HCT116 (cell line): Measurements from ENCODE around the gene OSBPL1A. TPM values are rescaled to one million over a fixed set of nuclear protein-coding genes. Genes with fewer than 3 reads are reported as not detected.

Experiments used
- ATAC-seq: fragments of 200-7000 bp; cut with Tn5 transposase; 2 replicates; pipeline ENCODE4 v1.9.1; 2020; ENCODE audit warnings: mild to moderate bottlenecking, moderate library complexity
- BruUV-seq: library from RNA; stranded (reverse); fragments of 400-500 nt; replicated peaks from 2 replicates; lab custom pipeline; 2021; lab: Mats Ljungman, UMichigan
- CTCF ChIA-PET: fragments of 300-600 bp; sonication (Branson Sonifier 250); formaldehyde crosslinking; loops from one replicate; lab custom pipeline; 2021; ENCODE audit warnings: antibody characterized with exemption; lab: Charles Lee
- POLR2A ChIA-PET: fragments of 300-600, 350-600 bp; sonication (Branson Sonifier 250); formaldehyde crosslinking; loops from one replicate; lab custom pipeline; 2021; ENCODE audit warnings: antibody characterized with exemption; lab: Charles Lee
- RAD21 ChIA-PET, 2 experiments: fragments of 300-600 bp; sonication (Branson Sonifier 250); formaldehyde crosslinking; loops; one replicate each; lab custom pipeline; 2023; ENCODE audit warnings: low total read pairs in 2 of 2; ENCODE audit not compliant: uncharacterized antibody in 2 of 2, unreplicated experiment in 2 of 2, low non-redundant PET in 1 of 2; lab: Charles Lee
- DNase-seq: peaks from one replicate; pipeline ENCODE4 v3.0.0-alpha.2; 2010; ENCODE audit warnings: low read depth, low spot score
- H2AFZ ChIP-seq: fragments of 200-600 bp; shearing (Covaris generic), sonication (generic); 2 replicates; pipeline ENCODE4 v1.6.1; 2017; ENCODE audit warnings: low read depth, mixed run types, mixed read lengths, antibody characterized with exemption, low read length; ENCODE audit not compliant: poor library complexity, severe bottlenecking
- H3K27ac ChIP-seq: 2 replicates; pipeline ENCODE4 v1.5.1; 2012; ENCODE audit warnings: low read depth, low read length
- H3K27me3 ChIP-seq: fragments of 200-600 bp; sonication (generic); 2 replicates; pipeline ENCODE4 v1.6.1; 2016; ENCODE audit warnings: mixed run types, low read length, mixed read lengths; ENCODE audit not compliant: insufficient read depth
- H3K36me3 ChIP-seq, 2 experiments: fragments of 200-500 bp in 1 of 2; fragments of 200-600 bp in 1 of 2; sonication (Bioruptor generic) in 1 of 2; sonication (generic) in 1 of 2; 2 replicates each; pipeline versions ENCODE4 v1.5.1 to v1.6.1; 2014 to 2016; ENCODE audit warnings: low read length in 2 of 2, inconsistent platforms in 1 of 2, mixed read lengths in 1 of 2, mixed run types in 1 of 2; ENCODE audit not compliant: insufficient read depth in 2 of 2, control insufficient read depth in 1 of 2
- H3K4me1 ChIP-seq, 2 experiments: fragments of 200-600 bp in 1 of 2; sonication (generic) in 1 of 2; 2 replicates each; pipeline versions ENCODE4 v1.5.1 to v1.6.1; 2012 to 2017; ENCODE audit warnings: low read length in 2 of 2, inconsistent platforms in 1 of 2, mild to moderate bottlenecking in 1 of 2, mixed read lengths in 1 of 2, mixed run types in 1 of 2, moderate library complexity in 1 of 2; ENCODE audit not compliant: insufficient read depth in 2 of 2, control insufficient read depth in 1 of 2
- H3K4me2 ChIP-seq: fragments of 200-600 bp; sonication (generic); 2 replicates; pipeline ENCODE4 v1.6.1; 2017; ENCODE audit warnings: mixed run types, low read length, mixed read lengths
- H3K4me3 ChIP-seq, 2 experiments: fragments of 200-600 bp in 1 of 2; sonication (generic) in 1 of 2; replicated peaks in 1 of 2; 2 replicates each; pipeline ENCODE4 v1.5.1; 2011 to 2016; ENCODE audit warnings: low read length in 2 of 2, control low read depth in 1 of 2, low read depth in 1 of 2, mild to moderate bottlenecking in 1 of 2, mixed read lengths in 1 of 2, mixed run types in 1 of 2
- H3K79me2 ChIP-seq: fragments of 200-600 bp; sonication (generic); 2 replicates; pipeline ENCODE4 v1.6.1; 2017; ENCODE audit warnings: mild to moderate bottlenecking, mixed run types, low read length, moderate library complexity, mixed read lengths; ENCODE audit not compliant: insufficient read depth
- H3K9ac ChIP-seq: fragments of 200-600 bp; sonication (generic); 2 replicates; pipeline ENCODE4 v1.6.1; 2016; ENCODE audit warnings: low read length, mixed read lengths
- H3K9me2 ChIP-seq: fragments of 200-600 bp; sonication (generic), shearing (Covaris generic); 2 replicates; pipeline ENCODE4 v1.6.1; 2017; ENCODE audit warnings: mixed run types, mild to moderate bottlenecking, moderate library complexity; ENCODE audit not compliant: insufficient read depth
- H3K9me3 ChIP-seq, 2 experiments: fragments of 200-500 bp in 1 of 2; fragments of 200-600 bp in 1 of 2; sonication (Bioruptor generic) in 1 of 2; sonication (generic) in 1 of 2; 2 replicates each; pipeline ENCODE4 v1.6.1; 2014 to 2017; ENCODE audit warnings: low read length in 2 of 2, mixed read lengths in 2 of 2, inconsistent platforms in 1 of 2, low read depth in 1 of 2, mild to moderate bottlenecking in 1 of 2, mixed run types in 1 of 2, moderate library complexity in 1 of 2; ENCODE audit not compliant: control insufficient read depth in 1 of 2, insufficient read depth in 1 of 2
- H4K20me1 ChIP-seq: fragments of 200-600 bp; sonication (generic), shearing (Covaris generic); 2 replicates; pipeline ENCODE4 v1.6.1; 2017; ENCODE audit warnings: mixed run types, mild to moderate bottlenecking, moderate library complexity; ENCODE audit not compliant: insufficient read depth
- ATF3 ChIP-seq: IDR thresholded peaks from 2 replicates; pipeline ENCODE4 v1.6.1; 2012
- CBX3 ChIP-seq: IDR thresholded peaks from 2 replicates; pipeline ENCODE4 v1.6.1; 2012; ENCODE audit warnings: low read depth
- CEBPB ChIP-seq: IDR thresholded peaks from 2 replicates; pipeline ENCODE4 v1.6.1; 2012; ENCODE audit warnings: low read depth
- EZH2phosphoT487 ChIP-seq: fragments of 200-600 bp; IDR thresholded peaks from 2 replicates; pipeline ENCODE4 v1.6.1; 2018; ENCODE audit warnings: antibody characterized with exemption, borderline replicate concordance
- FOSL1 ChIP-seq: IDR thresholded peaks from 2 replicates; pipeline ENCODE4 v1.6.1; 2012; ENCODE audit warnings: low read depth
- JUND ChIP-seq: IDR thresholded peaks from 2 replicates; pipeline ENCODE4 v1.6.1; 2012
- POLR2A ChIP-seq: IDR thresholded peaks from 2 replicates; pipeline ENCODE4 v1.7.0; 2011; ENCODE audit warnings: borderline replicate concordance; ENCODE audit not compliant: insufficient read depth, insufficient read length; ENCODE audit errors: extremely low read depth
- POLR2AphosphoS5 ChIP-seq: IDR thresholded peaks from 2 replicates; pipeline ENCODE4 v1.6.1; 2011; ENCODE audit warnings: mild to moderate bottlenecking, low read depth, low read length, moderate library complexity
- RAD21 ChIP-seq: IDR thresholded peaks from 2 replicates; pipeline ENCODE4 v1.6.1; 2012; ENCODE audit warnings: low read depth, mild to moderate bottlenecking
- SIN3A ChIP-seq: IDR thresholded peaks from 2 replicates; pipeline ENCODE4 v1.6.1; 2012; ENCODE audit warnings: low read depth
- SP1 ChIP-seq: IDR thresholded peaks from 2 replicates; pipeline ENCODE4 v1.6.1; 2012; ENCODE audit warnings: low read depth
- YY1 ChIP-seq: IDR thresholded peaks from 2 replicates; pipeline ENCODE4 v1.6.1; 2011; ENCODE audit warnings: low read length, low read depth, moderate library complexity, mild to moderate bottlenecking; ENCODE audit not compliant: insufficient replicate concordance; ENCODE audit errors: extremely low read depth
- ZFX ChIP-seq: fragments of 450-650 bp; IDR thresholded peaks from 2 replicates; pipeline ENCODE4 v1.6.1; 2017
- intact Hi-C: fragments of 100-400 bp; cut with micrococcal nuclease; formaldehyde crosslinking; loops from 2 replicates; pipeline ENCODE4 v1.10.0; 2022
- total RNA-seq: library from RNA; stranded (reverse); gene quantifications from one replicate; pipeline ENCODE4 v1.2.1, GENCODE V29; 2021; ENCODE audit not compliant: unreplicated experiment
- TF ChIP-seq, protein P1 (sequence below): IDR thresholded peaks from 2 replicates; pipeline ENCODE4 v1.6.1; 2012
- TF ChIP-seq, protein P2 (sequence below), 3 experiments: fragments of 200-600 bp in 1 of 3; sonication (generic) in 1 of 3; IDR thresholded peaks in 2 of 3; conservative IDR thresholded peaks in 1 of 3; 2 replicates each; pipeline ENCODE4 v1.5.1; 2012 to 2017; ENCODE audit warnings: low read depth in 2 of 3, low read length in 2 of 3, antibody characterized with exemption in 1 of 3, borderline replicate concordance in 1 of 3, control low read depth in 1 of 3, mild to moderate bottlenecking in 1 of 3, mixed read lengths in 1 of 3, mixed run types in 1 of 3, moderate library complexity in 1 of 3; ENCODE audit not compliant: insufficient read depth in 1 of 3

The OSBPL1A gene
- total RNA-seq, 1 experiment from 2014 or later: 18.9 TPM

DNA sequence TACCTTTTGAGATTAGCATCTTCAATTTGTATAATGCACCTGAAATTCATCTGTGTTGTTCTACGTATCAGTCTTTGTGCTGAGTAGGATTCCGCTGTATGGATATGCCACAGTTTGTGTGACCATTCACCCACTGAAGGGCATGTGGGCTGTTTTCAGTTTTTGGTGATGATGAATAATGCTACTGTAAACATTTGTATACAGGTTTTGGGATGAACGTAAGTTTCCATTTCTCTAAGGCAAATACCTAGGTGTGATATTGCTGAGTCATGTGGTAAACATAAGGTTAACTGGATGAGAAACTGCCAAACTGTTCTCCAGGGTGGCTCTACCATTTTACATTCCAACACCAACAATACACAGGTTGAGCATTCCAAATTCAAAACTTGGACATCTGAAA lies 223.6 kb downstream of the OSBPL1A start:
- CTCF ChIA-PET: no interaction called here
- H3K9me2 ChIP-seq: no peaks in the 10 kb centered on the region
- H3K27me3 ChIP-seq: no peaks in the 10 kb centered on the region
- H3K36me3 ChIP-seq: no peaks in the 10 kb centered on the region
- peaks cover 0 to 6% of the 10 kb centered on the region in 2 experiments; a peak in 1 of 4 replicates for H3K4me1 ChIP-seq
- no peak overlapping the region for H3K4me2 ChIP-seq
- POLR2A ChIA-PET: no interaction called here
- H3K4me3 ChIP-seq: no peak overlapping the region
- no peak overlapping the region for H2AFZ ChIP-seq
- RAD21 ChIA-PET: no interaction called here
- no peaks in the 10 kb centered on the region for H3K79me2 ChIP-seq
- H3K9ac ChIP-seq: no peak overlapping the region
- ATAC-seq (no peak), DNase-seq (no peak)
- intact Hi-C loops: no loop called here
- H3K27ac ChIP-seq: no peak overlapping the region
- no peaks in the 10 kb centered on the region for H3K9me3 ChIP-seq
- BruUV-seq: no TSS peak
- H4K20me1 ChIP-seq: no peaks in the 10 kb centered on the region; the same call in 1 of the 2 replicates
- TF ChIP-seq SP1: no peak
- no peak for TF ChIP-seq RAD21
- TF ChIP-seq EZH2phosphoT487: no peak

DNA sequence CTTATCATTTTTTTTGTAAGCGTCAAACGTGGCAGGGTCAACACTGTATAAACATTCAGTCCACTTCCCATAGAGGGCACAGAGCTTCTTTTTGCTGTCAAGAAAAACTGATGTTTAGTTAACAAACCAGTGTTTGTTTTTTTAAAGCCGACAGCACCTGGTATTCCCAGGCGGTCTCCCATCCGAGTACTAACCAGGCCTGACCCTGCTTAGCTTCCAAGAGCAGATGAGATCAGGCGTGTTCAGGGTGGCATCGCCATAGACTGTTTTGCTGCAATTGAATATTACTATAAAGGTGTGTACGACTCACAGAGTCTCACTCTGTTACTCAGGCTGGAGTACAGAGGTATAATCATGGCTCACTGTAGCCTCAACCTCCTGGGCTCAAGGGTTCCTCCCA lies 227.3 kb downstream of the OSBPL1A start:
- ChIA-PET RAD21 (no interaction called here), POLR2A (no interaction called here), CTCF (no interaction called here)
- Histone ChIP-seq H3K79me2 (no peaks in the 10 kb centered on the region), H3K9me3 (no peaks in the 10 kb centered on the region), H3K4me3 (no peak overlapping the region), H3K9ac (no peak overlapping the region), H3K4me1 (peaks cover 0 to 6% of the 10 kb centered on the region in 2 experiments; a peak in 1 of 4 replicates), H3K27ac (no peak overlapping the region), H3K36me3 (no peaks in the 10 kb centered on the region), H4K20me1 (no peaks in the 10 kb centered on the region), H2AFZ (no peak overlapping the region), H3K27me3 (no peaks in the 10 kb centered on the region), H3K9me2 (no peaks in the 10 kb centered on the region), H3K4me2 (no peak overlapping the region)
- BruUV-seq: no TSS peak
- no peak for DNase-seq
- no peak for ATAC-seq
- intact Hi-C loops: no loop called here
- TF ChIP-seq SIN3A: no peak
- TF ChIP-seq CEBPB: no peak
- TF ChIP-seq POLR2A: no peak
- TF ChIP-seq POLR2AphosphoS5: no peak
- no peak for TF ChIP-seq JUND
- no peak for TF ChIP-seq EZH2phosphoT487
- no peak for TF ChIP-seq RAD21
- TF ChIP-seq CBX3: no peak
- TF ChIP-seq, protein P1, sequence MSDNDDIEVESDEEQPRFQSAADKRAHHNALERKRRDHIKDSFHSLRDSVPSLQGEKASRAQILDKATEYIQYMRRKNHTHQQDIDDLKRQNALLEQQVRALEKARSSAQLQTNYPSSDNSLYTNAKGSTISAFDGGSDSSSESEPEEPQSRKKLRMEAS: no peak
- TF ChIP-seq ATF3: no peak
- no peak for TF ChIP-seq YY1
- TF ChIP-seq ZFX: no peak
- no peak for TF ChIP-seq FOSL1
- TF ChIP-seq, protein P2, sequence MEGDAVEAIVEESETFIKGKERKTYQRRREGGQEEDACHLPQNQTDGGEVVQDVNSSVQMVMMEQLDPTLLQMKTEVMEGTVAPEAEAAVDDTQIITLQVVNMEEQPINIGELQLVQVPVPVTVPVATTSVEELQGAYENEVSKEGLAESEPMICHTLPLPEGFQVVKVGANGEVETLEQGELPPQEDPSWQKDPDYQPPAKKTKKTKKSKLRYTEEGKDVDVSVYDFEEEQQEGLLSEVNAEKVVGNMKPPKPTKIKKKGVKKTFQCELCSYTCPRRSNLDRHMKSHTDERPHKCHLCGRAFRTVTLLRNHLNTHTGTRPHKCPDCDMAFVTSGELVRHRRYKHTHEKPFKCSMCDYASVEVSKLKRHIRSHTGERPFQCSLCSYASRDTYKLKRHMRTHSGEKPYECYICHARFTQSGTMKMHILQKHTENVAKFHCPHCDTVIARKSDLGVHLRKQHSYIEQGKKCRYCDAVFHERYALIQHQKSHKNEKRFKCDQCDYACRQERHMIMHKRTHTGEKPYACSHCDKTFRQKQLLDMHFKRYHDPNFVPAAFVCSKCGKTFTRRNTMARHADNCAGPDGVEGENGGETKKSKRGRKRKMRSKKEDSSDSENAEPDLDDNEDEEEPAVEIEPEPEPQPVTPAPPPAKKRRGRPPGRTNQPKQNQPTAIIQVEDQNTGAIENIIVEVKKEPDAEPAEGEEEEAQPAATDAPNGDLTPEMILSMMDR (IDR thresholded peaks at IDR 0.05 in 2 of 3, conservative IDR thresholded peaks at IDR 0.05 in 1 of 3; ENCODE audit: borderline replicate concordance in 1 of 3, insufficient read depth in 1 of 3, low read depth in 2 of 3, low read length in 2 of 3): no peak
- TF ChIP-seq SP1: no peak
